Mucosa of descending colon (tissue), 3 donors: ENCODE measurements around the gene ATP7B. TPM values are rescaled to one million over a fixed set of nuclear protein-coding genes. Genes with fewer than 3 reads are reported as not detected.
A peak's percentile ranks its signal among the peaks of the same experiment; 100 is the strongest.

Source experiments
- ATAC-seq: fragments of 200-7000 bp; cut with Tn5 transposase; one replicate; pipeline ENCODE4 v1.9.1; 2020; ENCODE audit warnings: mild to moderate bottlenecking, moderate library complexity
- DNase-seq, 3 donors: peaks; one replicate each; pipeline ENCODE4 v3.0.0-alpha.2; 2020
- H3K36me3 ChIP-seq: fragments of 200-600 bp; one replicate; pipeline ENCODE4 v1.8.0; 2021; ENCODE audit warnings: low read depth, mild to moderate bottlenecking
- H3K4me1 ChIP-seq: fragments of 200-600 bp; one replicate; pipeline ENCODE4 v1.8.0; 2021; ENCODE audit warnings: low read depth, mild to moderate bottlenecking
- H3K4me3 ChIP-seq: fragments of 200-600 bp; one replicate; pipeline ENCODE4 v1.8.0; 2021; ENCODE audit warnings: mild to moderate bottlenecking
- H3K9me3 ChIP-seq: fragments of 200-600 bp; one replicate; pipeline ENCODE4 v1.8.0; 2021; ENCODE audit warnings: mild to moderate bottlenecking
- CTCF ChIP-seq: fragments of 200-600 bp; IDR thresholded peaks from one replicate; pipeline ENCODE4 v1.8.0; 2022; ENCODE audit warnings: antibody characterized with exemption, mild to moderate bottlenecking
- intact Hi-C, 2 donors: fragments of 100-400 bp; cut with DNase I in 1 of 2; cut with micrococcal nuclease in 1 of 2; formaldehyde crosslinking; loops; one replicate each; pipeline versions ENCODE4 v1.11.0 to v1.11.1; 2022; cut with DNase I, micrococcal nuclease
- total RNA-seq, 3 donors: library from RNA; stranded (reverse); fragmentation: NEBNext Ultra II Directional in 2 of 3; extraction: Animal tissue kit (Norgen Biotek cat#: 25700) in 2 of 3; gene quantifications; one replicate each; pipeline versions ENCODE4 v1.2.1 to v1.2.4, GENCODE V29; 2021 to 2023
- donor health status: DM: no; HTN: no; CAD: no; lungs with moderate emphysema.
- donor health status: DM: no; HTN: no; CAD: no.
- donor health status: DM: no; HTN: yes; CAD: no.

The ATP7B gene
- total RNA-seq, 3 donors from 2014 or later, result 11.3 to 26.0 (median 16.0) TPM

- TF ChIP-seq CTCF, result no peak
- ATAC-seq (no peak), DNase-seq (no peak)
- intact Hi-C loops, result no loop called here
- Histone ChIP-seq H3K4me1 (no peaks in the 10 kb centered on the region), H3K36me3 (no peaks in the 10 kb centered on the region), H3K9me3 (no peaks in the 10 kb centered on the region), H3K4me3 (no peak overlapping the region)
These were observed 86.3 kb downstream of the ATP7B start for GRCh38 chr13:51924756-51925544.

GRCh38 chr13:51923983-51924539, 87.2 kb downstream of the ATP7B start:
- no peaks in the 10 kb centered on the region for H3K9me3 ChIP-seq
- intact Hi-C loops, result no loop called here
- DNase-seq (no peak), ATAC-seq (peak; percentile 78)
- no peaks in the 10 kb centered on the region for H3K36me3 ChIP-seq
- no peak overlapping the region for H3K4me3 ChIP-seq
- TF ChIP-seq CTCF, result no peak
- H3K4me1 ChIP-seq, result no peaks in the 10 kb centered on the region

- ATAC-seq (no peak), DNase-seq (no peak)
- Histone ChIP-seq H3K9me3 (no peaks in the 10 kb centered on the region), H3K4me3 (no peak overlapping the region), H3K4me1 (no peaks in the 10 kb centered on the region), H3K36me3 (no peaks in the 10 kb centered on the region)
- intact Hi-C loops, result no loop called here
- no peak for TF ChIP-seq CTCF
These were observed 88.3 kb downstream of the ATP7B start for GRCh38 chr13:51922771-51923480.

GRCh38 chr13:51921790-51922740, 89.2 kb downstream of the ATP7B start:
- H3K36me3 ChIP-seq, result no peaks in the 10 kb centered on the region
- no peak for ATAC-seq
- H3K4me1 ChIP-seq, result no peaks in the 10 kb centered on the region
- intact Hi-C loops, result no loop called here
- TF ChIP-seq CTCF, result no peak
- no peak for DNase-seq
- H3K9me3 ChIP-seq, result no peaks in the 10 kb centered on the region
- no peak overlapping the region for H3K4me3 ChIP-seq

- DNase-seq (no peak), ATAC-seq (no peak)
- H3K9me3 ChIP-seq, result no peaks in the 10 kb centered on the region
- TF ChIP-seq CTCF, result no peak
- intact Hi-C loops, result no loop called here
- no peaks in the 10 kb centered on the region for H3K36me3 ChIP-seq
- no peaks in the 10 kb centered on the region for H3K4me1 ChIP-seq
- no peak overlapping the region for H3K4me3 ChIP-seq
These were observed 90.5 kb downstream of the ATP7B start for GRCh38 chr13:51920786-51921185.
